GM12878 (cell line): Measurements from ENCODE around the gene SCRT2. TPM values are rescaled to one million over a fixed set of nuclear protein-coding genes. Genes with fewer than 3 reads are reported as not detected.

Source experiments
- ATAC-seq: fragments of 200-7000 bp; cut with Tn5 transposase; 3 replicates; pipeline ENCODE4 v1.9.1; 2020; ENCODE audit warnings: mild to moderate bottlenecking, moderate library complexity
- BruUV-seq: library from RNA; stranded (reverse); fragments of 400-500 nt; replicated peaks from 2 replicates; lab custom pipeline; 2021; lab: Mats Ljungman, UMichigan
- CTCF ChIA-PET: fragments of 300-600 bp; sonication (Branson Sonifier 250); formaldehyde crosslinking; extraction: SDS; loops from one replicate; lab custom pipeline; 2021; ENCODE audit warnings: inconsistent platforms; lab: Yijun Ruan, JAX
- POLR2A ChIA-PET: fragments of 350-600 bp; formaldehyde crosslinking; extraction: SDS; loops from one replicate; lab custom pipeline; 2021; ENCODE audit warnings: inconsistent platforms; lab: Charles Lee
- RAD21 ChIA-PET: fragments of 300-600 bp; sonication (Branson Sonifier 250); formaldehyde crosslinking; loops from one replicate; lab custom pipeline; 2023; ENCODE audit warnings: antibody characterized with exemption; ENCODE audit not compliant: unreplicated experiment; lab: Charles Lee
- SMC1A ChIA-PET: fragments of 300-600 bp; sonication (Branson Sonifier 250); formaldehyde crosslinking; loops from one replicate; lab custom pipeline; 2023; ENCODE audit not compliant: unreplicated experiment, uncharacterized antibody; lab: Charles Lee
- DNase-seq: peaks from one replicate; pipeline ENCODE4 v3.0.0-alpha.2; 2011; ENCODE audit warnings: low read depth, low spot score
- FAIRE-seq: peaks from 3 replicates; lab custom pipeline; 2011; peaks lifted over from hg19 to GRCh38; lab: Jason Lieb, UNC
- H2AFZ ChIP-seq: 2 replicates; pipeline ENCODE4 v1.6.0; 2011; ENCODE audit warnings: low read depth, low read length, control low read depth; ENCODE audit not compliant: control insufficient read depth
- H3K27ac ChIP-seq: 2 replicates; pipeline ENCODE4 v1.5.1; 2011; ENCODE audit warnings: control low read depth; ENCODE audit not compliant: control insufficient read depth, insufficient read depth
- H3K27me3 ChIP-seq, 2 experiments: replicated peaks in 1 of 2; 2 replicates each; pipeline versions ENCODE4 v1.6.0 to v1.6.1; 2011; ENCODE audit warnings: low read length in 1 of 2; ENCODE audit not compliant: control insufficient read depth in 2 of 2, insufficient read depth in 2 of 2
- H3K36me3 ChIP-seq, 2 experiments: 2 replicates each; pipeline ENCODE4 v1.5.1; 2011; ENCODE audit warnings: low read length in 1 of 2; ENCODE audit not compliant: control insufficient read depth in 2 of 2, insufficient read depth in 2 of 2
- H3K4me1 ChIP-seq: 2 replicates; pipeline ENCODE4 v1.6.1; 2011; ENCODE audit warnings: mild to moderate bottlenecking, low read length, moderate library complexity, mixed read lengths; ENCODE audit not compliant: control insufficient read depth, insufficient read depth
- H3K4me2 ChIP-seq: 2 replicates; pipeline ENCODE4 v1.6.0; 2011; ENCODE audit warnings: control low read depth; ENCODE audit not compliant: control insufficient read depth, insufficient read depth
- H3K4me3 ChIP-seq: fragments of 200-600 bp; sonication (generic); 2 replicates; pipeline ENCODE4 v1.5.1; 2016
- H3K79me2 ChIP-seq: 2 replicates; pipeline ENCODE4 v1.6.0; 2011; ENCODE audit warnings: low read length; ENCODE audit not compliant: control insufficient read depth, insufficient read depth
- H3K9ac ChIP-seq: 2 replicates; pipeline ENCODE4 v1.8.0; 2011; ENCODE audit warnings: low read length, control low read depth, mixed read lengths; ENCODE audit not compliant: control insufficient read depth, insufficient read depth
- H3K9me3 ChIP-seq: replicated peaks from 3 replicates; pipeline ENCODE4 v1.5.1; 2011; ENCODE audit warnings: mild to moderate bottlenecking, low read length; ENCODE audit not compliant: control insufficient read depth, insufficient read depth
- H4K20me1 ChIP-seq: 2 replicates; pipeline ENCODE4 v1.6.0; 2011; ENCODE audit not compliant: control insufficient read depth, insufficient read depth
- BRCA1 ChIP-seq: IDR thresholded peaks from 2 replicates; pipeline ENCODE4 v1.6.1; 2011; ENCODE audit warnings: low read depth, low read length, improper control_type of control experiment
- CREM ChIP-seq: IDR thresholded peaks from 2 replicates; pipeline ENCODE4 v1.6.1; 2014; ENCODE audit warnings: antibody characterized with exemption, low read depth
- ESRRA ChIP-seq: IDR thresholded peaks from 2 replicates; pipeline ENCODE4 v1.6.1; 2012; ENCODE audit warnings: mild to moderate bottlenecking, low read length, improper control_type of control experiment
- GATAD2B ChIP-seq: fragments of 450-650 bp; conservative IDR thresholded peaks from 2 replicates; pipeline ENCODE4 v1.6.1; 2017; ENCODE audit warnings: low read depth, mild to moderate bottlenecking, moderate library complexity
- HDAC2 ChIP-seq: fragments of 200-600 bp; sonication (generic); IDR thresholded peaks from 2 replicates; pipeline ENCODE4 v1.6.1; 2017
- MTA2 ChIP-seq: fragments of 450-650 bp; IDR thresholded peaks from 2 replicates; pipeline ENCODE4 v1.6.1; 2016; ENCODE audit warnings: low read depth, mild to moderate bottlenecking, moderate library complexity
- NR2C1 ChIP-seq: fragments of 450-650 bp; IDR thresholded peaks from 2 replicates; pipeline ENCODE4 v1.6.1; 2017; ENCODE audit warnings: antibody characterized with exemption, mild to moderate bottlenecking, moderate library complexity
- PBX3 ChIP-seq: IDR thresholded peaks from 2 replicates; pipeline ENCODE4 v1.6.1; 2011; ENCODE audit warnings: mild to moderate bottlenecking, low read depth, low read length, moderate library complexity; ENCODE audit not compliant: insufficient replicate concordance
- POLR2AphosphoS5 ChIP-seq: IDR thresholded peaks from 2 replicates; pipeline ENCODE4 v1.6.1; 2011; ENCODE audit warnings: mild to moderate bottlenecking, low read length, inconsistent platforms
- RFX5 ChIP-seq: IDR thresholded peaks from 2 replicates; pipeline ENCODE4 v1.6.1; 2011; ENCODE audit warnings: low read depth, low read length, improper control_type of control experiment
- SPI1 ChIP-seq: IDR thresholded peaks from 2 replicates; pipeline ENCODE4 v1.6.1; 2011; ENCODE audit warnings: low read depth, mild to moderate bottlenecking, low read length, moderate library complexity, borderline replicate concordance; ENCODE audit not compliant: insufficient read depth
- SUZ12 ChIP-seq: fragments of 200-600 bp; sonication (generic); IDR thresholded peaks from one replicate; pipeline ENCODE4 v1.6.1; 2018; ENCODE audit warnings: antibody characterized with exemption, mild to moderate bottlenecking; ENCODE audit not compliant: unreplicated experiment
- TARDBP ChIP-seq: IDR thresholded peaks from 2 replicates; pipeline ENCODE4 v1.6.1; 2016; ENCODE audit warnings: borderline replicate concordance
- TBL1XR1 ChIP-seq: IDR thresholded peaks from 2 replicates; pipeline ENCODE4 v1.6.1; 2012; ENCODE audit warnings: low read depth, low read length, improper control_type of control experiment
- TCF7 ChIP-seq: IDR thresholded peaks from 2 replicates; pipeline ENCODE4 v1.6.1; 2014; ENCODE audit warnings: antibody characterized with exemption, borderline replicate concordance
- WRNIP1 ChIP-seq: IDR thresholded peaks from 2 replicates; pipeline ENCODE4 v1.6.1; 2011; ENCODE audit warnings: low read depth, low read length, improper control_type of control experiment, borderline replicate concordance
- YBX1 ChIP-seq: fragments of 450-650 bp; IDR thresholded peaks from 2 replicates; pipeline ENCODE4 v1.6.1; 2016; ENCODE audit warnings: antibody characterized with exemption
- ZNF217 ChIP-seq: fragments of 450-650 bp; IDR thresholded peaks from 2 replicates; pipeline ENCODE4 v1.6.1; 2017; ENCODE audit warnings: antibody characterized with exemption, mild to moderate bottlenecking
- WGBS: methylation state at CpG from one replicate; pipeline ENCODE4 v1.1.6; 2016; ENCODE audit warnings: low lambda C conversion rate; ENCODE audit not compliant: insufficient replicate concordance, insufficient coverage; ENCODE audit errors: missing lambda C conversion rate; 5-methylcytosine and 5-hydroxymethylcytosine counted together
- in situ Hi-C: fragments of 300-500 bp; cut with MboI; formaldehyde crosslinking; loops from 9 replicates; pipeline ENCODE4 v1.14.3; 2018; ENCODE audit warnings: mixed read lengths
- intact Hi-C: fragments of 100-400 bp; cut with micrococcal nuclease; formaldehyde crosslinking; loops from one replicate; pipeline ENCODE4 v1.14.2; 2022; ENCODE audit not compliant: unreplicated experiment
- polyA plus RNA-seq, 11 experiments: library from polyadenylated mRNA; depleted of rRNA in 4 of 11; unstranded in 6 of 11; stranded (reverse) in 5 of 11; fragments of >200 nt; fragmentation: Nextera tagmentation in 4 of 11; fragmentation: Illumina TruSeq in 1 of 11; extraction: Ambion mirVana in 4 of 11; extraction: Trizol in 1 of 11; gene quantifications; 1 replicate in 1 of 11; 2 replicates in 10 of 11; pipeline versions ENCODE4 v1.2.1 to v1.2.3, GENCODE V29; 2011 to 2016; ENCODE audit warnings: inconsistent platforms in 2 of 11, missing spikeins in 2 of 11, low read depth in 1 of 11
- total RNA-seq, 4 experiments: library from RNA; depleted of rRNA in 3 of 4; stranded (reverse); fragments of >200 nt in 3 of 4; fragmentation: Illumina TruSeq in 1 of 4; extraction: Trizol in 1 of 4; gene quantifications; 2 replicates each; pipeline versions ENCODE4 v1.2.1 to v1.2.3, GENCODE V29; 2013 to 2021
- TF ChIP-seq, protein P1 (sequence below): fragments of 450-650 bp; IDR thresholded peaks from 2 replicates; pipeline ENCODE4 v1.6.1; 2017; ENCODE audit warnings: mild to moderate bottlenecking, moderate library complexity
- TF ChIP-seq, protein P2 (sequence below): IDR thresholded peaks from 2 replicates; pipeline ENCODE4 v1.6.1; 2011; ENCODE audit warnings: low read depth, low read length, improper control_type of control experiment, borderline replicate concordance

The SCRT2 gene
- total and polyA plus RNA-seq, 10 of the 15 experiments (the other 5 are each of a cell fraction or from before 2014, with no cell fraction given) = not detected

DNA sequence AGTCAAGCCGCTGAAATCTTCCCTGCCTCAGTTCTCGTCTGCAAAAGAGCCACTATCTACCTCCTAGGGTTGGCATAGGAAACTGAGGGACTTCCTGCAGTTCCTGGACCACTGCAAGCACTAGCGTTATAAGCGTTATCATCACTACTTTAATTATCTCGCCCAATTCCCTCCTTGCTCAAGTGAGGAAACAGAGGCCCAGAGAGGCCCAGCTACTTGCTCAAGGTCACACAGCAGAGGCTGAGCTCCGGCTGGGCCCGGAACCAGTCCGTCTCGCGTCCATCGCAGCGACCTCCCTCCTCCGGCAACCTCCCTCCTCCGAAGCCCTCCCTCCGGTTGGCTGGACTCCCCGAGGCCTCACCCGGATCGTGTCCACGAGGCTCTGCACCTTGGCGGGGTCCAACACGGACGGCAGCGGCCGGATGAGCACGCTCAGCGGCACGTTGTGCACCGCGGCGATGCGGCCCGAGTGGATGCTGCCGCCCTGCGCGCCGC is 22.9 kb downstream of the SCRT2 start:
- ChIA-PET RAD21 (interaction anchor here (1.8 kb wide), 1 partner anchor 15 kb away, joined by 6 read pairs; no protein-coding TSS in a partner anchor), SMC1A (interaction anchor here (1.3 kb wide), 1 partner anchor 180 kb away, joined by 3 read pairs; the partner anchor contains the start of gene FAM110A), CTCF (interaction anchor here (0.5 to 3.0 kb wide), 3 partner anchors 15 to 113 kb away, joined by 3 to 18 read pairs (median 6); no protein-coding TSS in a partner anchor), POLR2A (no interaction called here)
- under 1% methylated on average over 29 of the region's 36 CpGs for WGBS
- peak overlapping the region; percentile 63 for H3K27ac ChIP-seq
- peaks cover 6% of the 10 kb centered on the region; the same call in 1 of the 2 replicates for H3K4me1 ChIP-seq
- ATAC-seq = no peak; the same call in 2 of the 3 replicates
- H3K9me3 ChIP-seq = no peaks in the 10 kb centered on the region
- peak overlapping the region; percentile 83 for H3K4me3 ChIP-seq
- H4K20me1 ChIP-seq = no peaks in the 10 kb centered on the region
- DNase-seq = no peak
- no peak for FAIRE-seq
- peak overlapping the region; percentile 78 for H3K9ac ChIP-seq
- in situ Hi-C loops (no loop called here), intact Hi-C loops (loop anchor here (5.0 kb wide), 2 partner anchors 75 to 85 kb away; no protein-coding TSS in a partner anchor)
- H3K27me3 ChIP-seq = no peaks in the 10 kb centered on the region
- peaks cover 0 to 4% of the 10 kb centered on the region in 2 experiments; a peak in 2 of 4 replicates for H3K36me3 ChIP-seq
- TSS peak; percentile 52 for BruUV-seq
- peak overlapping the region; percentile 67 for H2AFZ ChIP-seq
- peaks cover 14% of the 10 kb centered on the region for H3K79me2 ChIP-seq
- peak overlapping the region; percentile 91 for H3K4me2 ChIP-seq
- TF ChIP-seq ZNF217 (no peak), SUZ12 (no peak), TCF7 (no peak), CREM (0 out of 2 replicates have a peak, but pooled peaks have one; percentile 13), HDAC2 (no peak), RFX5 (no peak), SPI1 (no peak), NR2C1 (no peak), PBX3 (no peak), WRNIP1 (no peak), TBL1XR1 (no peak), GATAD2B (no peak), BRCA1 (no peak), TARDBP (no peak), MTA2 (no peak), POLR2AphosphoS5 (0 out of 2 replicates have a peak, but pooled peaks have one; percentile 65), ESRRA (no peak), YBX1 (no peak)
- TF ChIP-seq, protein P1, sequence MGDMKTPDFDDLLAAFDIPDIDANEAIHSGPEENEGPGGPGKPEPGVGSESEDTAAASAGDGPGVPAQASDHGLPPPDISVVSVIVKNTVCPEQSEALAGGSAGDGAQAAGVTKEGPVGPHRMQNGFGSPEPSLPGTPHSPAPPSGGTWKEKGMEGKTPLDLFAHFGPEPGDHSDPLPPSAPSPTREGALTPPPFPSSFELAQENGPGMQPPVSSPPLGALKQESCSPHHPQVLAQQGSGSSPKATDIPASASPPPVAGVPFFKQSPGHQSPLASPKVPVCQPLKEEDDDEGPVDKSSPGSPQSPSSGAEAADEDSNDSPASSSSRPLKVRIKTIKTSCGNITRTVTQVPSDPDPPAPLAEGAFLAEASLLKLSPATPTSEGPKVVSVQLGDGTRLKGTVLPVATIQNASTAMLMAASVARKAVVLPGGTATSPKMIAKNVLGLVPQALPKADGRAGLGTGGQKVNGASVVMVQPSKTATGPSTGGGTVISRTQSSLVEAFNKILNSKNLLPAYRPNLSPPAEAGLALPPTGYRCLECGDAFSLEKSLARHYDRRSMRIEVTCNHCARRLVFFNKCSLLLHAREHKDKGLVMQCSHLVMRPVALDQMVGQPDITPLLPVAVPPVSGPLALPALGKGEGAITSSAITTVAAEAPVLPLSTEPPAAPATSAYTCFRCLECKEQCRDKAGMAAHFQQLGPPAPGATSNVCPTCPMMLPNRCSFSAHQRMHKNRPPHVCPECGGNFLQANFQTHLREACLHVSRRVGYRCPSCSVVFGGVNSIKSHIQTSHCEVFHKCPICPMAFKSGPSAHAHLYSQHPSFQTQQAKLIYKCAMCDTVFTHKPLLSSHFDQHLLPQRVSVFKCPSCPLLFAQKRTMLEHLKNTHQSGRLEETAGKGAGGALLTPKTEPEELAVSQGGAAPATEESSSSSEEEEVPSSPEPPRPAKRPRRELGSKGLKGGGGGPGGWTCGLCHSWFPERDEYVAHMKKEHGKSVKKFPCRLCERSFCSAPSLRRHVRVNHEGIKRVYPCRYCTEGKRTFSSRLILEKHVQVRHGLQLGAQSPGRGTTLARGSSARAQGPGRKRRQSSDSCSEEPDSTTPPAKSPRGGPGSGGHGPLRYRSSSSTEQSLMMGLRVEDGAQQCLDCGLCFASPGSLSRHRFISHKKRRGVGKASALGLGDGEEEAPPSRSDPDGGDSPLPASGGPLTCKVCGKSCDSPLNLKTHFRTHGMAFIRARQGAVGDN = no peak
- TF ChIP-seq, protein P2, sequence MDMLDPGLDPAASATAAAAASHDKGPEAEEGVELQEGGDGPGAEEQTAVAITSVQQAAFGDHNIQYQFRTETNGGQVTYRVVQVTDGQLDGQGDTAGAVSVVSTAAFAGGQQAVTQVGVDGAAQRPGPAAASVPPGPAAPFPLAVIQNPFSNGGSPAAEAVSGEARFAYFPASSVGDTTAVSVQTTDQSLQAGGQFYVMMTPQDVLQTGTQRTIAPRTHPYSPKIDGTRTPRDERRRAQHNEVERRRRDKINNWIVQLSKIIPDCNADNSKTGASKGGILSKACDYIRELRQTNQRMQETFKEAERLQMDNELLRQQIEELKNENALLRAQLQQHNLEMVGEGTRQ = no peak
